Mucosa of descending colon (tissue), 3 donors: Measurements from ENCODE around the gene PPP1R11. TPM values are rescaled to one million over a fixed set of nuclear protein-coding genes. Genes with fewer than 3 reads are reported as not detected.

Experiments used
- ATAC-seq: fragments of 200-7000 bp; cut with Tn5 transposase; one replicate; pipeline ENCODE4 v1.9.1; 2020; ENCODE audit warnings: mild to moderate bottlenecking, moderate library complexity
- DNase-seq, 3 donors: peaks; one replicate each; pipeline ENCODE4 v3.0.0-alpha.2; 2020
- H3K36me3 ChIP-seq: fragments of 200-600 bp; one replicate; pipeline ENCODE4 v1.8.0; 2021; ENCODE audit warnings: low read depth, mild to moderate bottlenecking
- H3K4me1 ChIP-seq: fragments of 200-600 bp; one replicate; pipeline ENCODE4 v1.8.0; 2021; ENCODE audit warnings: low read depth, mild to moderate bottlenecking
- H3K4me3 ChIP-seq: fragments of 200-600 bp; one replicate; pipeline ENCODE4 v1.8.0; 2021; ENCODE audit warnings: mild to moderate bottlenecking
- H3K9me3 ChIP-seq: fragments of 200-600 bp; one replicate; pipeline ENCODE4 v1.8.0; 2021; ENCODE audit warnings: mild to moderate bottlenecking
- CTCF ChIP-seq: fragments of 200-600 bp; IDR thresholded peaks from one replicate; pipeline ENCODE4 v1.8.0; 2022; ENCODE audit warnings: antibody characterized with exemption, mild to moderate bottlenecking
- intact Hi-C, 2 donors: fragments of 100-400 bp; cut with DNase I in 1 of 2; cut with micrococcal nuclease in 1 of 2; formaldehyde crosslinking; loops; one replicate each; pipeline versions ENCODE4 v1.11.0 to v1.11.1; 2022; cut with DNase I, micrococcal nuclease
- total RNA-seq, 3 donors: library from RNA; stranded (reverse); fragmentation: NEBNext Ultra II Directional in 2 of 3; extraction: Animal tissue kit (Norgen Biotek cat#: 25700) in 2 of 3; gene quantifications; one replicate each; pipeline versions ENCODE4 v1.2.1 to v1.2.4, GENCODE V29; 2021 to 2023
- donor health status: DM: no; HTN: no; CAD: no; lungs with moderate emphysema.
- donor health status: DM: no; HTN: no; CAD: no.
- donor health status: DM: no; HTN: yes; CAD: no.

The PPP1R11 gene
- total RNA-seq, 3 donors from 2014 or later = 78.4 to 115 (median 82.4) TPM

- Histone ChIP-seq H3K9me3 (no peaks in the 10 kb centered on the region), H3K4me3 (no peak overlapping the region), H3K4me1 (no peaks in the 10 kb centered on the region), H3K36me3 (no peaks in the 10 kb centered on the region)
- intact Hi-C loops = no loop called here
- DNase-seq = no peak
- no peak for ATAC-seq
- no peak for TF ChIP-seq CTCF
These were observed 13.3 kb upstream of the PPP1R11 start for GRCh38 chr6:30053682-30054081.

- DNase-seq (no peak), ATAC-seq (no peak)
- intact Hi-C loops = no loop called here
- Histone ChIP-seq H3K4me3 (no peak overlapping the region), H3K4me1 (no peaks in the 10 kb centered on the region), H3K9me3 (no peaks in the 10 kb centered on the region), H3K36me3 (no peaks in the 10 kb centered on the region)
- TF ChIP-seq CTCF = no peak
These were observed 11.5 kb upstream of the PPP1R11 start for GRCh38 chr6:30055513-30055912.

- H3K36me3 ChIP-seq = no peaks in the 10 kb centered on the region
- intact Hi-C loops = no loop called here
- no peaks in the 10 kb centered on the region for H3K9me3 ChIP-seq
- peaks cover 12% of the 10 kb centered on the region for H3K4me1 ChIP-seq
- DNase-seq = peak in 2 of 3 donors; percentile 54 to 58
- TF ChIP-seq CTCF = no peak
- ATAC-seq = peak; percentile 10
- peak overlapping the region; percentile 48 for H3K4me3 ChIP-seq
These were observed 6.3 kb upstream of the PPP1R11 start for GRCh38 chr6:30060606-30061091.

- H3K9me3 ChIP-seq = no peaks in the 10 kb centered on the region
- peak within 1 kb of the TSS; percentile 48 for H3K4me3 ChIP-seq
- TF ChIP-seq CTCF = no peak
- peaks cover 12% of the 10 kb centered on the region for H3K4me1 ChIP-seq
- ATAC-seq = peak; percentile 98
- intact Hi-C loops = no loop called here
- no peaks in the 10 kb centered on the region for H3K36me3 ChIP-seq
- peak; percentile 93 to 96 (median 95) for DNase-seq
These were observed 5.7 kb upstream of the PPP1R11 start, which contains the start of gene POLR1H for GRCh38 chr6:30061092-30061857. Gene POLR1H, plus strand, starts transcription at chr6:30061265. Its CDS starts 260 bp downstream, at chr6:30061525.

- ATAC-seq (no peak), DNase-seq (peak; percentile 42 to 54 (median 48))
- Histone ChIP-seq H3K4me3 (peak overlapping the region; percentile 48), H3K36me3 (no peaks in the 10 kb centered on the region), H3K9me3 (no peaks in the 10 kb centered on the region), H3K4me1 (peaks cover 12% of the 10 kb centered on the region)
- intact Hi-C loops = no loop called here
- no peak for TF ChIP-seq CTCF
These were observed 5.0 kb upstream of the PPP1R11 start for GRCh38 chr6:30061858-30062458.
